Hepatic stellate cell (primary cell): ENCODE data around the gene NSD1.
A peak's percentile ranks its signal among the peaks of the same experiment; 100 is the strongest.
"Not testable (repeated sequence)": the region's sequence is repeated elsewhere in the genome, so short reads cannot be mapped to it uniquely, and the experiment has no call there.

ENCODE experiments used
- DNase-seq: peaks from one replicate; pipeline ENCODE4 v3.0.0; 2011; ENCODE audit warnings: low spot score

NSD1 gene

DNA sequence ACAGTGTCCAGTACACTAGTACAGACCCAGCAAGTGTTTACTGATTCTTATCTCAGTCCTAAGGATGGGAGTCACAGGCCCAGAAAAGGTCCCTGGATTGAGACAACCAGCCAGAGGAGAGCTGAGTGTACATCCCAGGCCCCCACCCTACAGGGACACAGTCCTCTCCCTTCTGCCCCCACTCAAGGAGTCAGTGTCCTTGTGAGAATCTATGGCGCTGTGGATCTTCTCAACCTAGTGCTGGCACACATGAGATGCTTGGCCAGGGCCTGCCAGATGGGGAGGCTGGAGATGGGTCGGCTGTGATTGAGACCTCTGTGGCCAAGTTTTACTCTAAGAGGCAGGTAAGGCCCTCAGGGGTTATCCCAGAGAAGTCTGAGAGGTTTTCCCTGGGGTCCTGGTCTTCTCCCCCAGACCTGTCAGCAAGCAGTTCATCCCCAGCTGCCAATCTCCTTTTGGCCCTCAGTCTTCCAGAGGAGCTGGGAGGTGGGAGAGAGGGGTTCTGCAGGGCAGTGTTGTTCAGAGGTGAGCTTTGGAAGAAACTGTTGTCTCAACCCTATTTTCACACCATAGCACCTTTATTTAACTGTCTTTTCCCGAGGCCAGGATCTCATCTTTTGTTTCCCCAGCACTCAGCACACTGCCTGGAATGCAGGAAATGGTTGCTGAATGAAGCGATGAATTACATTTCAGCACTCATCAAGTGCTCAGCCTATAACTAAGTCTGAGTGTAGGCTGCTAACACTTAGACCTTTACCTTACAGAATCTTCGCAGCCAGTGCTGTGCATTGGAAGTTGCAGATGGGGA, 3.2 kb upstream of the NSD1 start:
- no peak for DNase-seq

DNA sequence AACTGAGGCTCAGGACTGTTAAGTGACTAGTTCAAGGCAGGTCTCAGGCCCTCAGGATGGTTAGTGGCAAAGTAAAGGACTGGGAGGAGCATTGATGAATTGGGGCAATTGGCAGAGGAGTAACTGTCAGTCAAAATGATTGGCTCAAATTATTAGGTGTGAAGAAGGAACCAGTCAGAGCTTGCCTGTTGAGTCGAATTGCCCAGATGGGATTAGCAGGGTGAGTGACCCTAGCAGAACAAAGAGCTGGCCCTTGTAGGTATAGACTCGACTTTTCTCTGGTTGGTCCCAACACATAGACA, 2.6 kb upstream of the NSD1 start:
- DNase-seq = no peak

DNA sequence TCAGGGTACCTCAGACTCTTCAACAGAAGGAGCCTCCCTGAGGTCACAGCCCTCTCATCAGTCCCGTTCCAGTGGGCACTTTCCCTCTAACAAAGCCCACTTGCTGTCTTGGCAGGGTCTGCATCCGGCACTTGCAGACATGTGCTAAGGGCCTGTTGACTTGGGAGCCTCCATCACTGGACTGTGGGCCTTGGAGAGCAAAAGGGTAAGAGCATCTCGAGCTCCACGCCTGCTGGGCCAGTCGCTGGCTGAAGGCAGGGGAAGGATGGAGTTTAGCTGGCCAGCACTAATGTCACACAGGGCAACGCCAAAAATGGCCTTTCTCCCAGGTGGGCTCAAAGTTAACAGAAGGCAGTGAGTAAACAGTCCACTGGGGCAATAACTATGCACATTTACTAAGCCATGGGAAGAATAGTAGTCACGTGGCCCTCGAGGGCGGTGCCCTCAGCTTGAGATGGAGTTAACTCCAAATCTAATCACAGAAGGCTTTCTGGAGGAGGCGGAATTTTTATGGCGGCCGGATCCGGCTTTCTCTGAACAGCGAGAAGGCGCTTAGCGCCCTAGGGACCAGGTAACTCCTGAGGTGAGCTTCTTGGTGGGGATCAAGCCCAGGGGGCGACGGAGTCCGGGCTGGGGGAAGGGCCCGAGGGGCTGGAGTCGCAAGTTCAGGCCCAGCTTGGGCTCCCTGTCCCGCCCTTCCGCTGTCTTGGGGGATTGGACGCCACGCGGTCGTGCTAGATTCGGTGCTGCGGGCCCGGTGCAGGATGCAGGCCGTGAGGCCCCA, 2.0 kb upstream of the NSD1 start:
- DNase-seq = no peak

DNA sequence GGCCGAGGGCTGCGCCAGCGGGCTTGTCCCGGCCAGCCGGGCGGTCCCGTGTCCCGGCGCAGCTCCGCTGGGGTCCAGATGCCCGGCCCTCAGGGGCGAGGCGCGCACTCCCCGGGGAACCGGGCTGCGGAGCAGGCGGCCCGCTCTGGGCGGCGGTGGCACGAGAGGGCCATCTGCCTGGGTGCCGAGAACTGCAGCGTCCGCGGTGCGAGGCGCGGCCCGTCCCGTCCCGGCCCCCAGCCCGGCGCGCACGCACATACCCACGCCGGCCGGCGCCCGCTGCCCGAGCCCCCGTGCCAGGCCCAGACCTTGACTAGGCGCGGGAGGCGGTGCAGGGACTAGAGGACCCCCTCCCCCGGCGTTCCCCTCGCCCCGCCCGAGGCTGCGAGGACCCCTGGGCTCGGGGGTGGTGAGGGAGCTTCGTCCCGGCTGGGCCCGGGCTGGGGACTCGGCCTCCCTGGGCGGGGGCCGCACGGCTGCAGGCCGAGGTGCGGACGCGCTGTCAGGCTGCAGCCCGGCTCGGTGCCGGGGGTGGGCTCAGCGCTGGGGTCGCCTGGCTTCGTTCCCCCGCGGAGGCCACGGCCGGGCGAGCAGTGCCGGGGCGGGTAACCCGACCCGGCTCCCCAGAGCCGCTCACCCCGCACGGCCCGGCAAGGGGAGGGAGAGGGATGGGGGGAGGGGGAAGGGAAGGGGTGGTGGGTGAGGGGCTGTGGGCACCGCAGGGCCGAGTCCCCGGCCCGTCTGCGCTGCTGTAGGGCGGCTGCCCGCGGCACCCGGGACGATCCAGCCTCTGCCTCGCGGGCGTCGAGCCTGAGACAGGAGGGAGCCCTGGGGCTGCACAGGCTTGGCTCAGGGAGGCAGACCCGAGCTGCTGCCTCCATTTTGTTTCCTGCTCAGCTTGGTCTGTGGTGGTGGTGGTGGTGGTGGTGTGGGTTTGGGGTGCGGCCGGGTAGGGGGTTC, 1.2 kb upstream of the NSD1 start:
- no peak for DNase-seq

DNA sequence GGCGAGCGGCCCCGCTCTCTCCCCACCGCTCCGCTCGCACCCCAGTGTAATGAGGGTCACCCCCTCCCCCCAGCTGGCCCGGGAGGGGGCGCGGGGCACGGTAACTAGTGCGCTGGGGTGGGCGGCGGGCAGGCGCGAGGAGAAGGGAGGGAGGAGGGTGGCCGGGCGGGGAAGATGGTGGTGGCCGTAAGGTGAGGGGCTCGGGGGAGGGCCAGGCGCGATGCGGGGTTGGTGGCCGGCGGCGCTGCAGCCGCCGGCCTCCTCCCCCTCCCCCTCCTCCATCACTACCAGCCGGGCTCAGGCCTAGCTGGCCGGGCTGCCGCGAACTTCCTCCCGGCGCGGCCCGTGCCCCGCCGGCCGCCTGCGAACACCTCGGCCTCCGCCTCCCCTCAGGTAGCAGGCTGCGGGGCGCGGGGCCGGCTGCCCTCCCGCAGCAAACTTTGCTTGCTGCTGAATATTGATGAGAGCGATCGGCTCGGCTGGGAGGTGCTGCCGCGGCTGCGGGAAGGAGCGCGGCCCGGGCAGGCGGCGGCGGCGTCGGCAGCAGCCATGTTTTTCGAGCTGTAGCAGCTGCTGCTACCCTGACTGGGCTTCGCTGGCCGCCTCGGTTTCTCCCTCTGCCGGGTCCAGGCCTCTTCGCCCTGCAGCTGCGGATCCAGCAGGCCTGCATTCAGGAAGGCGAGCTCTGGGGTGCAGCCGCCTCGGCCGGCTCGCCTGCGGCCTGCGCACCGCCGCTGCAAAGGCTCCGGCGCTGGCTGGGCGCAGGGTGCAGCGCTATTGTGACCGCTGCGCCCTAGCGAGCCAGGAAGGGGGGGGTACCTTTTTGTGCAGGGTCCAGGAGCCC, 502 bp downstream of the NSD1 start:
- DNase-seq = peak; percentile 57

DNA sequence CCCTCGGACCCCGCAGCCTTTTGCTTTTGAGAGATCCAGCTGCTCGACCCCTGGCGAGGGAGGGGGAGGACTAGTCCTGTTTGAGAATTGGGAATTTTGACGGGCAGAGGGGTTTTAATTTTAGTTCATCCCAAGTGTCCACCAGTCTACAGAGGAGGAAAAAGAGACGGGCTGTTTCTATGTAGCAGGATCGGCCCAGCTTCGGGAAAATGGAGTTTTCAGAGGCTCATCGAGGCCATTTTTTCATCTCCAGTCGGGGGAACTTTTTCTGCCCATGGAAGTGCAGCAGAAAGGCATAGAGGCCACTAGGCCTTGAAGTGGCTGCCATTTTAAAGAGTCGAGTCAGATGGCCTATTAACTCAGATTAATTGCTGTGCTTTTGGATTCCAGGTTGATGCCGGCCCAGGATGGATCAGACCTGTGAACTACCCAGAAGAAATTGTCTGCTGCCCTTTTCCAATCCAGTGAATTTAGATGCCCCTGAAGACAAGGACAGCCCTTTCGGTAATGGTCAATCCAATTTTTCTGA, 1.2 kb downstream of the NSD1 start:
- DNase-seq = no peak

DNA sequence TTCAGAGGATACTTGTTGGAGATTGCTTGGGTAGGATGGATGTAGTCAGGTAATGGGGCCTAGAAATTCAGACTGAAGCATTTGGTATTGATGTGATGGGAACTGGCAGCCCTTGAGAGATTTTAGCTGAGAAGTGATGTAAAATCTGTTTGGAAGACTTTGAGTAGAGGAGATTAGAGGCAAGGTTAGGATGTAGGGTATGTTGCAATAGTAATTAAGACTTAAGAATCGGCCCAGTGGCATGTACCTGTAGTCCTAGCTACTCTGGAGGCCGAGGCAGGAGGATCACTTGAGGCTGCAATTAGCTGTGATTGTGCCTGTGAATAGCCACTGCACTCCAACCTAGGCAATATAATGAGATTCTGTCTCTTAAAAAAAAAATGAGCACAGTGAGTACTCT, 6.7 kb downstream of the NSD1 start:
- DNase-seq = no peak

DNA sequence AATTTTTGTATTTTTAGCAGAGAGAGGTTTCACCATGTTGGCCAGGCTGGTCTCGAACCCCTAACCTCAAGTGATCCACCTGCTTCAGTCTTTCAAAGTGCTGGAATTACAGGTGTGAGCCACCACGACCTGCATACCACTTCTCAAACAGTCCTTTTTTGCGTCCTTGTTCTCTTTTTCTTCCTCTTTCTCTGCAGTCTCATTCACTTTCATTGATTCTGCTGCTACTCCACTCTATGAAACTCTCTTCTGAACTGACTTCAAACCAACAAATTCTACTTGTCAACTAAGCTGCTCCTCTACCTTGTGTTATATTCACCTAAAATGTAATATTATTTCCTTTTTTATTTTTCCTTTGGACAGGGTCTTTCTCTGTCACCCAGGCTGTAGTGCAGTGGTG, 7.9 kb downstream of the NSD1 start:
- no peak for DNase-seq

DNA sequence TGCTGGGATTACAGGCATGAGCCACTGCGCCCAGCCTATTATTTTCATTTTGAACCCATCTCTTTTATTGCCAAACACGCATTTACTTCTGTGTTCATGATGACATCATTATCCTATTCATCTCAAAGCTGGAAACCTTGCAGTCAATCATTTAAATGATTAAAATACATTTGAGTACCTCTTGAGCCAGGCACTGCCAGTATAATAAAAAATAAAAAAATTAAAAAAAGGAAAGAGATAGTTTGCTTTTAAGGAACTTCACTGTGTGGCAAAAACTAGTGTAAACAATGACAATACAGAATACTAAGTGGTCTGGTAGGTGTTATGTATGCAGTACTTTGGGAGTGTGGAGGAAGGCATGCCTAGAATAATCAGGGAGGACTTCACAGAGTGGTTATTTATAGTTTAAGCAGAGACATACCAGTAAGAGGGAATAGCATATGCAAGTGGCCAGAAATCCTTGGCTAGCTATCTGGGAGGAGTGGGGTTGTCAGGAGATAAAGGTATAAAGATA, 8.6 kb downstream of the NSD1 start:
- no peak for DNase-seq

DNA sequence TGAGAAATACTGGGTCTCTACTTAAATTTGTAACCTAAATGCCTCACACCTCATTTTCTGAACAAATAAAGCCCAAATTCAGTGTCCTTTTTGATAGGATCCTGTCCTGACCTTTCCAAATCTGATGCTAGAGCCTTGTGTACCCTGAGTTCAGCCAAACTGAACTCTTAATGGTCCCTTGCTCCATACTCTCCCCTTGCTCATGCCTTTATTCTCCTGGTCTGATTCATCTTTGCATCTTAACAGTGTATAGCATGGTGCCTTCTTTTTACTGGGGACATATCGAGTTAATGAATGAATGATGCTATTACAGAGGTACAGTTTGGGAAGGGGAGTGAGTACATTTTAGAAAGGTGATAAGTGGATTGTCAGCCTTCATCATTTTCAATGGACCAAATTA, 9.2 kb downstream of the NSD1 start:
- DNase-seq = no peak

DNA sequence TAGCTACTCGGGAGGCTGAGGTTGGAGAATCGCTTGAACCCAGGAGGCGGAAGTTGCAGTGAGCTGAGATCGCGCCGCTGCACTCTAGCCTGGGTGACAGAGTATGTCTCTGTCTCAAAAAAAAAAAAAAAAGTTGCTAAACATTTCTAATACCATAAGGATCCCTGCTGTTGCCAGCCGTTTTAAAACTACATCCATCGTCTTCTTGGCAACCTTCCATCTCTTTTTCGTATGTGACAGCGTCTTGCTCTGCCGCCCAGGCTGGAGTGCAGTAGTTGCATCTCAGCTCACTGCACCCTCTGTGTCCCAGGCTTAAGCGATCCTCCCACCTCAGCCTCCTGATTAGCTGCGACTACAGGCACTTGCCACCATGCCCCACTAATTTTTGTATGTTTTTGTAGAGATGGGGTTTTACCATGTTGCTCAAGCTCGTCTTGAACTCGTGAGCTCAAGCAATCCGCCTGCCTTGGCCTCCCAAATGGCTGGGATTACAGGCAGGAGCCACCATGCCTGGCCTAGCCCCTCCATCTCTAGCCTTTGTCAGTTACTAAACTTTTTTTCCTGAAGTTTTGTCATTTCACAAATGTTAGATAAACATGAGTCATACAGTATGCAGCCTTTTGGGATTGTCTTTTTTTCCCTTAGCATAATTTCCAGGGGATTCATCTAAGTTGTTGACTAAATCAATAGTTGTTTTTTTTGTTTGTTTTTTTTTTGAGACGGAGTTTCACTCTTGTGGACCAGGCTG, 13.5 kb downstream of the NSD1 start:
- DNase-seq = peak; percentile 25

DNA sequence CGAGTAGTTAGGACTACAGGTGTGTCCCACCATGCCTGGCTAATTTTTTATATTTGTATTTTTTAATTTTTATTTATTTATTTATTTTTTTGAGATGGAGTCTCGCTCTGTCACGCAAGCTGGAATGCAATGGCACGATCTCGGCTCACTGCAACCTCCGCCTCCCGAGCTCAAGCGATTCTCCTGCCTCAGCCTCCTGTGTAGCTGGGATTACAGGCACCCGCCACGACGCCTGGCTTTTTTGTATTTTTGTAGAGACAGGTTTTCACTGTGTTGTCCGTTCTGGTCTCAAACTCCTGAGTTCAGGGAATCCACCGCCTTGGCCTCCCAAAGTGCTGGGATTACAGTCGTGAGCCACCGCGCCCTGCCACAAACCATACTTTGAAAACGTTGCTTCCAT, 16.5 kb downstream of the NSD1 start:
- DNase-seq = not testable (repeated sequence)

DNA sequence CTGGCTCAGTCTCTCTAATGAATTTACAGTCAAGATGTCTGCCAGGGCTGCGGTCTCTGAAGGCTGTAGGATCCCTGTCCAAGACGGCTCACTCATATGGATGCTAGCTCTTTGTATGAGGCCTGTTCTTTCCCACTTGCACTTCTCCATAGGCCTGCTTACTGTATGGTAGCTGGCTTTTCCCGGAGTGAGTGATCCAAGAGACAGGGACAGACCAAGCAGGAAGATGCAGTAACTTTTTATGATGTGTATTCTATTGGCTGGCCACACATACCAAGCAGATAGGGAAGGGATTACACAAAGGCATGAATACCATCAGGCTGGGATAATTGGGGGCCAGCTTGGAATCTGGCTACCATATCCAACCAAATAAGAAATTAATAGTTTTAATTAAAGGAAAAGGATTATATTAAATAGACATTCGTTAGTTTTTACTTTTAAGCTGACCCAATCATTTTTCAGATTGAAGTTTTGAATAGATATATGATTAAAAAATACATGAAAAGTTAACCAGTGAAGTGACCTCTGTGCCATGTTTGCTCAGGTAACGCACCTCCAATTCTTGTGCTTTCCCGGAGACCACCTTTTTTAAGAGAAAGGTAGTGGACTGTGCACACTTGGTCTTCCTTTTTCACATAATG, 20.6 kb downstream of the NSD1 start:
- DNase-seq = peak; percentile 11

DNA sequence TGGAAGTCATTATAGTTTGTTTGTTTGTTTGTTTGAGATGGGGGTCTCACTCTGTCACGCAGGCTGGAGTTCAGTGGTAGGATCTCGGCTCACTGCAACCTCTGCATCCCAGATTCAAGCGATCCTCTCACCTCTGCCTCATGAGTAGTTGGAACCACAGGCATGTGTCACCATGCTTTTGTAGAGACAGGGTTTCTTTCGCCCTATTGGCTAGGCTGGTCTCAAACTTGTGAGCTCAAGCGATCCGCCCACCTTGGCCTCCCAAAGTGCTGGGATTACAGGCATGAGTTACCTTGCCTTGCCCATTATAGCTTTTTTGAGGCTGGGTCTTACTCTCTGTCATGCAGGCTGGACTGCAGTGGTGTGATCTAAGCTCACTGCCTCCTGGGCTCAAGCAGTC, 28.8 kb downstream of the NSD1 start:
- DNase-seq = no peak

DNA sequence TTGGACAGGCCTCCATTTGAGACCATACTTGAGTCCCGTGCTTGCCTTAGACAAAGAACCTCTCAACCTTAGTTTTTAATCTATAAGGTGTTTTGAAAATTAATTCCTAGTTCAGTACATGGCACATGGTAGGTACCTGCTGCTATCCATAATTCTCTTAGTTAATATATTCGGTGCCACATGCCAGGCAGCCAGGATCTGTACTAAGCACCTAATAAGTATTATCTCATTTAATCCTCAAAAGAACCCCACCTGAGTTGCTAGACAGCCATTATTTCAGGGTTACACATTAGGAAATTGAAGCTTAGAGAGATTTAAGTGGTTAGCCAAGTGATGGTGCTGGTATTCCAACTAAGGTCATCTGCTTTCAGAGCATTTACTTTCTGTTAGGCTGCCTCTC, 29.9 kb downstream of the NSD1 start:
- DNase-seq = no peak

DNA sequence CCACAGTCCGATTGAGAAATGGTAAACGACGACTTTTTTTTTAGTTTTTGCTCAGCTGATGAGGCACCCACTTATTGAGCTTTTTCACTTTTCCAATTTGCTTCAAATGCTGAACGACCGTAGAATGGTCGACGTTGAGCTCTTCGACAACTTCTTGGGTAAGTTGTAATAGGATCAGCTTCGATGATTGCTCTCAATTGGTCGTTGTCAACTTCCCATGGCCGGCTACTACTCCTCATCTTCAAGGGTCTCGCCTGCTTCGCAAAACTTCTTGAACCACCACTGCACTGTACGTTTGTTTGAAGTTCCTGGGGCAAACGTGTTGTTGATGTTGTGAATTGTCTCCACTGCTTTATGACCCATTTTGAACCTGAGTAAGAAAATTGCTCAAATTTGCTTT, 35.7 kb downstream of the NSD1 start:
- DNase-seq = no peak

DNA sequence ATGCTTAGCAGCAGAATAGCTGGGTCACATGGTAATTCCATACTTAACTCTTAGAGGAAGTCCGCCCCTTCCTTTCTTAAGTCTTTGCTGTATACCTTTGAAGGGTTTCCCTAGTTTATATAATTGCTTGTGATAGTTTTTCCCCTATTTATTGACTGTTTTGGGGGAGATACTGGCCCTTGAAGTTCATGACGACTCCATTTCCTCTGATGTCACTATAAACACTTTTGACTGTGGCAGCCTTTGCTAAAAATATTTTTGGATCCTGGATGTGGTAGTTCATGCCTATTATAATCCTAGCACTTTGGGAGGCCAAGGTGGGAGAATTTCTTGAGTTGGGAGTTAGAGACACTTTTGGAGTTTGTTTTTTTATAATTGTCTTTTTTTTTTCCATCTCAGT, 38.4 kb downstream of the NSD1 start:
- DNase-seq = no peak

DNA sequence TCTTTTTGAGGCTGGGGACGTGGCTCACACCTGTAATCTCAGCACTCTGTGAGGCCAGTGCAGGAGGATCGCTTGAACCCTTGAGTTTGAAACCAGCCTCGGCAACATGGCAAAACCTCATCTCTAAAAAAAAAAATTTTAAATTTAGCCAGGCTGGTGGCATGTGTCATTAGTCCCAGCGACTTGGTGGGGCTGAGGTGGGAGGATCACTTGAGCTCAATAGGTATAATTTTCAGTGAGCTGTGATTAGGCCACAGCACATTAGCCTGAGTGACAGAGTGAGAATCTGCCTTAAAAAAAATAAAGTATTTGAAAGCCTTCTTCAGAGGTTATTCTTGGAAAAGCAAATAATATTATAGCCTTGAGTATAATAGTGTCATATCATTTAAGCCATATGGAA, 41.8 kb downstream of the NSD1 start:
- no peak for DNase-seq

DNA sequence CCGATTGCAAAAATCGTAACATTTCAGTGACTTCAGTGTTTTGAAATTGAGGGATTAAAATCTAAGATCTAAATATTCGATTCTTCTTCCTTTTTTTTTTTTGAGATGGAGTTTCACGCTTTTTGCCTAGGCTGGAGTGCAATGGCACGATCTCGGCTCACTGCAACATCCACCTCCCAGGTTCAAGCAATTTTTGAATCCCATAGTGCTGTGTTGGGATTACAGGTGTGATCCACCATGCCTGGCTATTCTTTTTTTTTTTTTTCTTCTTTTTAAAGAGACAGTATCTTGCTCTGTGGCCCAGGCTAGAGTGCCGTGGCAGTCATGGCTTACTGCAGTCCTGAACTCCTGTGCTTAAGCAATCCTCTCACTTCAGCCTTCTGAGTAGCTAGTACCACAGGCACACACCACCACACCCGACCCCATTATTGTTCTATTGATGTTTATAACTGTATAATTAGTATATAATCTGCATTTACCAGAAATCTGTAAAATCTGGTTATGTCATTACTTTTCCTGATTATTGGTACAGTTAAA, 42.7 kb downstream of the NSD1 start:
- no peak for DNase-seq
